ENCODE results near the gene DNAJC25. TPM values are rescaled to one million over a fixed set of nuclear protein-coding genes. Genes with fewer than 3 reads are reported as not detected.

Gene DNAJC25
- total RNA-seq (2022; extraction: Qiagen RNA extraction): 10.1 to 11.0 TPM (median 10.5 TPM) in 5 replicates

GRCh38 chr9:111631214-111631971 is at the start of gene DNAJC25:
DNAJC25 (plus strand) TSS chr9:111631334; CDS start chr9:111631408, 74 bp downstream.

GRCh38 chr9:111599092-111599954 is 31.8 kb upstream of the DNAJC25 start, which contains the start of gene PTGR1:
PTGR1 (minus strand) TSS chr9:111599647; CDS start chr9:111597422, 2,225 bp downstream.

GRCh38 chr9:111661150-111661801 is 30.1 kb downstream of the DNAJC25 start, which contains the start of gene GNG10:
GNG10 (plus strand) TSS chr9:111661605; CDS start chr9:111661635, 30 bp downstream.

Other genes with a start within 250 kb of the DNAJC25 start
- 34.9 to 51.1 TPM (median 36.3 TPM) in 5 replicates for gene ECPAS, start 147.0 kb upstream of the DNAJC25 start, total RNA-seq (2022; extraction: Qiagen RNA extraction)
- 0.31 to 1.1 TPM (median 0.49 TPM) in 5 replicates for gene ZNF483, start 106.2 kb upstream of the DNAJC25 start, total RNA-seq (2022; extraction: Qiagen RNA extraction)
- 287 to 342 TPM (median 309 TPM) in 5 replicates for gene PTGR1, start 31.7 kb upstream of the DNAJC25 start, total RNA-seq (2022; extraction: Qiagen RNA extraction)
- 65.3 to 70.9 TPM (median 67.7 TPM) in 5 replicates for gene GNG10, start 30.3 kb downstream of the DNAJC25 start, total RNA-seq (2022; extraction: Qiagen RNA extraction)
- gene SHOC1, start 163.6 kb downstream of the DNAJC25 start, total RNA-seq (2022; extraction: Qiagen RNA extraction): not detected in 5 replicates